GM12878 (cell line): ENCODE measurements around the gene RBMX.
"Not testable (repeated sequence)": the region's sequence is repeated elsewhere in the genome, so short reads cannot be mapped to it uniquely, and the experiment has no call there.

Experiments used
- CHD4 ChIP-seq: fragments of 200-600 bp; sonication (generic); IDR thresholded peaks from 2 replicates; pipeline ENCODE4 v1.6.1; 2016; ENCODE audit warnings: mild to moderate bottlenecking
- EP300 ChIP-seq, 2 experiments: fragments of 150-350 bp in 1 of 2; IDR thresholded peaks; 2 replicates each; pipeline ENCODE4 v1.6.1; 2011 to 2012; ENCODE audit warnings: low read depth in 2 of 2, low read length in 2 of 2, borderline replicate concordance in 1 of 2, improper control_type of control experiment in 1 of 2, inconsistent platforms in 1 of 2; ENCODE audit not compliant: control insufficient read depth in 1 of 2
- EZH2 ChIP-seq: IDR thresholded peaks from 2 replicates; pipeline ENCODE4 v1.6.1; 2012; ENCODE audit warnings: low read depth, mild to moderate bottlenecking, control low read depth, inconsistent platforms, low read length, borderline replicate concordance; ENCODE audit not compliant: control insufficient read depth
- GABPA ChIP-seq: IDR thresholded peaks from 2 replicates; pipeline ENCODE4 v1.6.1; 2014; ENCODE audit warnings: antibody characterized with exemption, low read depth, mild to moderate bottlenecking, inconsistent platforms
- HDGF ChIP-seq: fragments of 450-650 bp; IDR thresholded peaks from 2 replicates; pipeline ENCODE4 v1.6.1; 2016; ENCODE audit warnings: antibody characterized with exemption
- MYC ChIP-seq: IDR thresholded peaks from 2 replicates; pipeline ENCODE4 v1.6.1; 2011; ENCODE audit warnings: mild to moderate bottlenecking, low read length, moderate library complexity, inconsistent platforms; ENCODE audit not compliant: insufficient read depth, insufficient replicate concordance, insufficient read length, severe bottlenecking
- RCOR1 ChIP-seq: conservative IDR thresholded peaks from 2 replicates; pipeline ENCODE4 v1.6.1; 2012; ENCODE audit warnings: low read depth, low read length, improper control_type of control experiment
- YY1 ChIP-seq: IDR thresholded peaks from 2 replicates; pipeline ENCODE4 v1.6.1; 2011; ENCODE audit warnings: low read depth, mild to moderate bottlenecking, low read length
- ZNF274 ChIP-seq: IDR thresholded peaks from one replicate; pipeline ENCODE4 v1.8.0; 2011; ENCODE audit not compliant: insufficient read length, insufficient read depth
- TF ChIP-seq, protein P1 (sequence below), 3 experiments: IDR thresholded peaks in 2 of 3; conservative IDR thresholded peaks in 1 of 3; 2 replicates each; pipeline ENCODE4 v1.5.1; 2011; ENCODE audit warnings: low read depth in 3 of 3, low read length in 3 of 3, mild to moderate bottlenecking in 3 of 3, control low read depth in 2 of 3, moderate library complexity in 2 of 3, inconsistent platforms in 1 of 3, mixed read lengths in 1 of 3; ENCODE audit not compliant: control insufficient read depth in 2 of 3, insufficient read depth in 1 of 3; ENCODE audit errors: extremely low read depth in 1 of 3

DNA sequence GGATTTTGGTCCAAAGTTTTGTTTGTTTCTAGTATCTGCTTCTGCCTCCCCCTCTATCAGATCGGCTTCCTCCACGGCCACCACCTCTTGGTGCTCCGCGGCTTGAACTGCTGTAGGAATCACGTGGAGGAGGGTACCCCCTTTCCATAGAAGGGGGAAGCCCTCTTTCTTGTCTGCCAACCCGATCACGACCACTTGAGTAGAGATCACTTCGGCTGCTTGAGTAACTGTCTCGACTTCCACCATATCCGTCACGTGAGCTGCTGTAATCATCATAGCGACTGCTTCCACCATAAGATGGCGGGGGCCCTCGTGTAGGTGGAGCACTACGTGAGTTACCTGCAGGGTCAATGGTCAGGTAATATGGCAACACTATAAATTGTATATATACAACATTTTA lies 6.4 kb downstream of the RBMX start:
- TF ChIP-seq GABPA; MYC; RCOR1; EZH2; HDGF; ZNF274; CHD4; EP300 (IDR thresholded peaks at IDR 0.05; ENCODE audit: borderline replicate concordance in 1 of 2, control insufficient read depth in 1 of 2, low read depth in 2 of 2, low read length in 2 of 2); YY1: not testable (repeated sequence)
- TF ChIP-seq, protein P1, sequence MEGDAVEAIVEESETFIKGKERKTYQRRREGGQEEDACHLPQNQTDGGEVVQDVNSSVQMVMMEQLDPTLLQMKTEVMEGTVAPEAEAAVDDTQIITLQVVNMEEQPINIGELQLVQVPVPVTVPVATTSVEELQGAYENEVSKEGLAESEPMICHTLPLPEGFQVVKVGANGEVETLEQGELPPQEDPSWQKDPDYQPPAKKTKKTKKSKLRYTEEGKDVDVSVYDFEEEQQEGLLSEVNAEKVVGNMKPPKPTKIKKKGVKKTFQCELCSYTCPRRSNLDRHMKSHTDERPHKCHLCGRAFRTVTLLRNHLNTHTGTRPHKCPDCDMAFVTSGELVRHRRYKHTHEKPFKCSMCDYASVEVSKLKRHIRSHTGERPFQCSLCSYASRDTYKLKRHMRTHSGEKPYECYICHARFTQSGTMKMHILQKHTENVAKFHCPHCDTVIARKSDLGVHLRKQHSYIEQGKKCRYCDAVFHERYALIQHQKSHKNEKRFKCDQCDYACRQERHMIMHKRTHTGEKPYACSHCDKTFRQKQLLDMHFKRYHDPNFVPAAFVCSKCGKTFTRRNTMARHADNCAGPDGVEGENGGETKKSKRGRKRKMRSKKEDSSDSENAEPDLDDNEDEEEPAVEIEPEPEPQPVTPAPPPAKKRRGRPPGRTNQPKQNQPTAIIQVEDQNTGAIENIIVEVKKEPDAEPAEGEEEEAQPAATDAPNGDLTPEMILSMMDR (IDR thresholded peaks at IDR 0.05 in 2 of 3, conservative IDR thresholded peaks at IDR 0.05 in 1 of 3; ENCODE audit: control insufficient read depth in 2 of 3, extremely low read depth in 1 of 3, insufficient read depth in 1 of 3, low read depth in 3 of 3, low read length in 3 of 3) = not testable (repeated sequence)
